HepG2 (cell line): Measurements from ENCODE around the gene MRPL51. TPM values are rescaled to one million over a fixed set of nuclear protein-coding genes. Genes with fewer than 3 reads are reported as not detected.
A peak's percentile ranks its signal among the peaks of the same experiment; 100 is the strongest.

Experiments used
- CC2D1A ChIP-seq: sonication (generic); formaldehyde crosslinking; IDR thresholded peaks from 2 replicates; pipeline ENCODE4 v1.8.1; 2023; ENCODE audit warnings: mild to moderate bottlenecking, missing genetic modification reagents
- E2F1 ChIP-seq: sonication (generic); formaldehyde crosslinking; IDR thresholded peaks from 2 replicates; pipeline ENCODE4 v1.5.0; 2020; ENCODE audit warnings: missing genetic modification reagents
- MED1 ChIP-seq: sonication (generic); formaldehyde crosslinking; IDR thresholded peaks from 2 replicates; pipeline ENCODE4 v1.4.0; 2020; ENCODE audit warnings: missing genetic modification reagents
- ZC3H4 ChIP-seq: sonication (generic); formaldehyde crosslinking; IDR thresholded peaks from 2 replicates; pipeline ENCODE4 v1.4.0; 2020; ENCODE audit warnings: missing genetic modification reagents, borderline replicate concordance
- ZFP62 ChIP-seq: sonication (generic); formaldehyde crosslinking; IDR thresholded peaks from 2 replicates; pipeline ENCODE4 v1.4.0; 2020; ENCODE audit warnings: missing genetic modification reagents
- ZMYM2 ChIP-seq: sonication (generic); formaldehyde crosslinking; IDR thresholded peaks from 2 replicates; pipeline ENCODE4 v1.8.0; 2022; ENCODE audit warnings: mild to moderate bottlenecking, missing genetic modification reagents
- ZNF501 ChIP-seq: sonication (generic); formaldehyde crosslinking; IDR thresholded peaks from 2 replicates; pipeline ENCODE4 v1.5.1; 2020; ENCODE audit warnings: mild to moderate bottlenecking, moderate library complexity, missing genetic modification reagents
- ZNF75D ChIP-seq: sonication (generic); formaldehyde crosslinking; IDR thresholded peaks from 2 replicates; pipeline ENCODE4 v1.8.1; 2023; ENCODE audit warnings: missing genetic modification reagents, mild to moderate bottlenecking, borderline replicate concordance
- ZNF800 ChIP-seq: sonication (generic); formaldehyde crosslinking; IDR thresholded peaks from 2 replicates; pipeline ENCODE4 v1.4.0; 2020; ENCODE audit warnings: missing genetic modification reagents
- polyA plus RNA-seq, 8 experiments: library from polyadenylated mRNA; depleted of rRNA in 3 of 8; stranded (reverse) in 7 of 8; unstranded in 1 of 8; fragments of >200 nt; fragmentation: Illumina TruSeq in 4 of 8; extraction: Trizol in 4 of 8; gene quantifications; 2 replicates each; pipeline versions ENCODE4 v1.2.1 to v1.2.3, GENCODE V29; 2011 to 2016; ENCODE audit warnings: low read depth in 4 of 8, missing spikeins in 1 of 8, mixed read lengths in 1 of 8; ENCODE audit not compliant: insufficient read depth in 1 of 8
- total RNA-seq, 5 experiments: library from RNA; depleted of rRNA; stranded (reverse); fragments of >200 nt; fragmentation: Illumina TruSeq; extraction: Trizol; gene quantifications; 2 replicates each; pipeline ENCODE4 v1.2.3, GENCODE V29; 2016; ENCODE audit warnings: low read depth in 1 of 5
- TF ChIP-seq, protein P1 (sequence below): IDR thresholded peaks from 2 replicates; pipeline ENCODE4 v1.6.1; 2016; ENCODE audit warnings: low read depth, missing genetic modification reagents, missing compliant biosample characterization
- TF ChIP-seq, protein P2 (sequence below): sonication (generic); formaldehyde crosslinking; IDR thresholded peaks from 2 replicates; pipeline ENCODE4 v1.4.0; 2020; ENCODE audit warnings: missing genetic modification reagents, borderline replicate concordance
- TF ChIP-seq, protein P3 (sequence below): sonication (generic); formaldehyde crosslinking; conservative IDR thresholded peaks from 2 replicates; pipeline ENCODE4 v1.4.0; 2020; ENCODE audit warnings: missing genetic modification reagents

Gene MRPL51
- total and polyA plus RNA-seq, 2 of the 13 experiments (the other 11 are each of a cell fraction or from before 2014, with no cell fraction given) = 64.8 to 278 TPM

DNA sequence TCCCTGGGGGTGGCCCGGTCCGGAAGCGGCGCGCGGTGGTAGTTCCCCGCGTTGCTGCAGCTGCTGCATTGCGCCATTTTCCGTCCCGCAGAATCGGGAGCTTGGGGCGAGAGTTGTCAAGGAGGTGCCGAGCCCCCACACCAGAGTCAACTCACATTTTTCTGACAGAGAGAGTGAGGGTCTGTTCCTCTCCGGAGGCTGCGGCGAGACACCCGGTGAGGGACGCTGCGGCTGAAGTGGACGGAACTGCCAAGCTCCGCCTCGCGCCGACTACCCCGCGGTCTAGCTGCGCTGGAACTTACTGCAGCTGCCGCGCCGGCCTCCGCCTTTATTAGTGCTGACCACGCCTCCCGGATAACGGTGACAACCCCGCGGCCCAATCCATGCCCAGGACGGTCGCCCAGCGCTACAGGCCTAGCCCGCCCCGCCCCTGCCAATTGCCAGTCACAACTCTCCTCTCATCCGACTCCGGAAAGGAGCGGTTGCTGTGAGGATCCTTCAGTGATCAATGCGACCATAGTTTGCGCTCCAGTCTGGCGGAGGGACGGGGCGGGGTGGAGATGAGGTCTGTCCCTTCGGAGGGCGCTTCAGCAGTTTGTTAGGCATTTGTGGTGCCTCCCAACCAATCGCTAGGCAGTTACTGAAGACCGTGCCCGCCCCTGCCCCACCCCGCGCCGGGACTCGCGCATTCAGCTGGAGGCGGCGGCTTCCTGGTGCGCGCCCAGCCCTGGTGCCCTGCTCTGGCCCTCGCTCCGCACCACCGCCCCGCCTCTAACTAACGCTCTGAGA is 22.5 kb downstream of the MRPL51 start, which contains the start of gene VAMP1 (continued):
- peak; percentile 25; the same call in 1 of the 2 replicates for TF ChIP-seq ZNF800 (CRISPR knock-in tag)
- peak; percentile 84 for TF ChIP-seq ZNF501 (CRISPR knock-in tag)
- peak; percentile 59 for TF ChIP-seq MED1 (CRISPR knock-in tag)
- TF ChIP-seq, protein P1, sequence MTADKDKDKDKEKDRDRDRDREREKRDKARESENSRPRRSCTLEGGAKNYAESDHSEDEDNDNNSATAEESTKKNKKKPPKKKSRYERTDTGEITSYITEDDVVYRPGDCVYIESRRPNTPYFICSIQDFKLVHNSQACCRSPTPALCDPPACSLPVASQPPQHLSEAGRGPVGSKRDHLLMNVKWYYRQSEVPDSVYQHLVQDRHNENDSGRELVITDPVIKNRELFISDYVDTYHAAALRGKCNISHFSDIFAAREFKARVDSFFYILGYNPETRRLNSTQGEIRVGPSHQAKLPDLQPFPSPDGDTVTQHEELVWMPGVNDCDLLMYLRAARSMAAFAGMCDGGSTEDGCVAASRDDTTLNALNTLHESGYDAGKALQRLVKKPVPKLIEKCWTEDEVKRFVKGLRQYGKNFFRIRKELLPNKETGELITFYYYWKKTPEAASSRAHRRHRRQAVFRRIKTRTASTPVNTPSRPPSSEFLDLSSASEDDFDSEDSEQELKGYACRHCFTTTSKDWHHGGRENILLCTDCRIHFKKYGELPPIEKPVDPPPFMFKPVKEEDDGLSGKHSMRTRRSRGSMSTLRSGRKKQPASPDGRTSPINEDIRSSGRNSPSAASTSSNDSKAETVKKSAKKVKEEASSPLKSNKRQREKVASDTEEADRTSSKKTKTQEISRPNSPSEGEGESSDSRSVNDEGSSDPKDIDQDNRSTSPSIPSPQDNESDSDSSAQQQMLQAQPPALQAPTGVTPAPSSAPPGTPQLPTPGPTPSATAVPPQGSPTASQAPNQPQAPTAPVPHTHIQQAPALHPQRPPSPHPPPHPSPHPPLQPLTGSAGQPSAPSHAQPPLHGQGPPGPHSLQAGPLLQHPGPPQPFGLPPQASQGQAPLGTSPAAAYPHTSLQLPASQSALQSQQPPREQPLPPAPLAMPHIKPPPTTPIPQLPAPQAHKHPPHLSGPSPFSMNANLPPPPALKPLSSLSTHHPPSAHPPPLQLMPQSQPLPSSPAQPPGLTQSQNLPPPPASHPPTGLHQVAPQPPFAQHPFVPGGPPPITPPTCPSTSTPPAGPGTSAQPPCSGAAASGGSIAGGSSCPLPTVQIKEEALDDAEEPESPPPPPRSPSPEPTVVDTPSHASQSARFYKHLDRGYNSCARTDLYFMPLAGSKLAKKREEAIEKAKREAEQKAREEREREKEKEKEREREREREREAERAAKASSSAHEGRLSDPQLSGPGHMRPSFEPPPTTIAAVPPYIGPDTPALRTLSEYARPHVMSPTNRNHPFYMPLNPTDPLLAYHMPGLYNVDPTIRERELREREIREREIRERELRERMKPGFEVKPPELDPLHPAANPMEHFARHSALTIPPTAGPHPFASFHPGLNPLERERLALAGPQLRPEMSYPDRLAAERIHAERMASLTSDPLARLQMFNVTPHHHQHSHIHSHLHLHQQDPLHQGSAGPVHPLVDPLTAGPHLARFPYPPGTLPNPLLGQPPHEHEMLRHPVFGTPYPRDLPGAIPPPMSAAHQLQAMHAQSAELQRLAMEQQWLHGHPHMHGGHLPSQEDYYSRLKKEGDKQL = 0 out of 2 replicates have a peak, but pooled peaks have one; percentile 22
- TF ChIP-seq, protein P2, sequence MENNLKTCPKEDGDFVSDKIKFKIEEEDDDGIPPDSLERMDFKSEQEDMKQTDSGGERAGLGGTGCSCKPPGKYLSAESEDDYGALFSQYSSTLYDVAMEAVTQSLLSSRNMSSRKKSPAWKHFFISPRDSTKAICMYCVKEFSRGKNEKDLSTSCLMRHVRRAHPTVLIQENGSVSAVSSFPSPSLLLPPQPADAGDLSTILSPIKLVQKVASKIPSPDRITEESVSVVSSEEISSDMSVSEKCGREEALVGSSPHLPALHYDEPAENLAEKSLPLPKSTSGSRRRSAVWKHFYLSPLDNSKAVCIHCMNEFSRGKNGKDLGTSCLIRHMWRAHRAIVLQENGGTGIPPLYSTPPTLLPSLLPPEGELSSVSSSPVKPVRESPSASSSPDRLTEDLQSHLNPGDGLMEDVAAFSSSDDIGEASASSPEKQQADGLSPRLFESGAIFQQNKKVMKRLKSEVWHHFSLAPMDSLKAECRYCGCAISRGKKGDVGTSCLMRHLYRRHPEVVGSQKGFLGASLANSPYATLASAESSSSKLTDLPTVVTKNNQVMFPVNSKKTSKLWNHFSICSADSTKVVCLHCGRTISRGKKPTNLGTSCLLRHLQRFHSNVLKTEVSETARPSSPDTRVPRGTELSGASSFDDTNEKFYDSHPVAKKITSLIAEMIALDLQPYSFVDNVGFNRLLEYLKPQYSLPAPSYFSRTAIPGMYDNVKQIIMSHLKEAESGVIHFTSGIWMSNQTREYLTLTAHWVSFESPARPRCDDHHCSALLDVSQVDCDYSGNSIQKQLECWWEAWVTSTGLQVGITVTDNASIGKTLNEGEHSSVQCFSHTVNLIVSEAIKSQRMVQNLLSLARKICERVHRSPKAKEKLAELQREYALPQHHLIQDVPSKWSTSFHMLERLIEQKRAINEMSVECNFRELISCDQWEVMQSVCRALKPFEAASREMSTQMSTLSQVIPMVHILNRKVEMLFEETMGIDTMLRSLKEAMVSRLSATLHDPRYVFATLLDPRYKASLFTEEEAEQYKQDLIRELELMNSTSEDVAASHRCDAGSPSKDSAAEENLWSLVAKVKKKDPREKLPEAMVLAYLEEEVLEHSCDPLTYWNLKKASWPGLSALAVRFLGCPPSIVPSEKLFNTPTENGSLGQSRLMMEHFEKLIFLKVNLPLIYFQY (CRISPR knock-in tag) = peak; percentile 68; the same call in 1 of the 2 replicates
- no peak for TF ChIP-seq ZNF75D
- peak; percentile 59; the same call in 1 of the 2 replicates for TF ChIP-seq ZC3H4 (CRISPR knock-in tag)
- no peak for TF ChIP-seq ZFP62 (CRISPR knock-in tag)
- no peak for TF ChIP-seq ZMYM2 (CRISPR knock-in tag)
- TF ChIP-seq, protein P3, sequence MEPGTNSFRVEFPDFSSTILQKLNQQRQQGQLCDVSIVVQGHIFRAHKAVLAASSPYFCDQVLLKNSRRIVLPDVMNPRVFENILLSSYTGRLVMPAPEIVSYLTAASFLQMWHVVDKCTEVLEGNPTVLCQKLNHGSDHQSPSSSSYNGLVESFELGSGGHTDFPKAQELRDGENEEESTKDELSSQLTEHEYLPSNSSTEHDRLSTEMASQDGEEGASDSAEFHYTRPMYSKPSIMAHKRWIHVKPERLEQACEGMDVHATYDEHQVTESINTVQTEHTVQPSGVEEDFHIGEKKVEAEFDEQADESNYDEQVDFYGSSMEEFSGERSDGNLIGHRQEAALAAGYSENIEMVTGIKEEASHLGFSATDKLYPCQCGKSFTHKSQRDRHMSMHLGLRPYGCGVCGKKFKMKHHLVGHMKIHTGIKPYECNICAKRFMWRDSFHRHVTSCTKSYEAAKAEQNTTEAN = 0 out of 2 replicates have a peak, but pooled peaks have one; percentile 23
- TF ChIP-seq E2F1 (CRISPR knock-in tag) = no peak
- TF ChIP-seq CC2D1A (CRISPR knock-in tag) = no peak
